Measurements from ENCODE around the gene SFXN3.

DNA sequence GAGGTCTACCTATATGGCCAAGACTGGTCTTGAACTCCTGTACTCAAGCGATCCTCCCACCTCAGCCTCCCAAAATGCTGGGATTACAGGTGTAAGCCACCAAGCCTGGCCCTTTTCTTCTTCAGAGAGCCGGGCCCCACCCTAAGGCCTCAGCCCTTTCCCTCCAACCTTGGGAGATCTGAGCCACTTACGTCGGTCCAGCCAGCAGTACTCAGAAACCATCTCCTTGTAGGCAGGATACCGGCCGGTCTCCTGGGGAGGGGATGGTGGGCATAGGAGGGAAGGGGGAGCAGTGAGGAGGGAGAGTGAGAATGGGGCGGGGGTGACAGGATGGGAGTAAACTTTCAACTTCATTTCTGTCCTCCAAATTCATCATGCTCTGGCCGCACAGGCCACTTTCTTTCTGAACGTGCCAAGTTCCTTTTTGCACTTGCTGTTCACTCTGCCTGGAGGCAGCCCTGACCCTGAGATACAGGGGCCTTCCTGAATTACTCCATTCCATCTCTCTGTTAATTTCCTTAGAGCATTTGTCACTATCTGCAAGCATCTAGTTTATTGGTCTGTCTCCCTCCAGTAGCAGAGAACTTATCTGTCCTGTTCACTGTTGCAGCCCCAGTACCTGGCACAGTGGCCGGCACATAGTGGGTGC lies 10.5 kb upstream of the SFXN3 start:
- TF ChIP-seq, protein P1, sequence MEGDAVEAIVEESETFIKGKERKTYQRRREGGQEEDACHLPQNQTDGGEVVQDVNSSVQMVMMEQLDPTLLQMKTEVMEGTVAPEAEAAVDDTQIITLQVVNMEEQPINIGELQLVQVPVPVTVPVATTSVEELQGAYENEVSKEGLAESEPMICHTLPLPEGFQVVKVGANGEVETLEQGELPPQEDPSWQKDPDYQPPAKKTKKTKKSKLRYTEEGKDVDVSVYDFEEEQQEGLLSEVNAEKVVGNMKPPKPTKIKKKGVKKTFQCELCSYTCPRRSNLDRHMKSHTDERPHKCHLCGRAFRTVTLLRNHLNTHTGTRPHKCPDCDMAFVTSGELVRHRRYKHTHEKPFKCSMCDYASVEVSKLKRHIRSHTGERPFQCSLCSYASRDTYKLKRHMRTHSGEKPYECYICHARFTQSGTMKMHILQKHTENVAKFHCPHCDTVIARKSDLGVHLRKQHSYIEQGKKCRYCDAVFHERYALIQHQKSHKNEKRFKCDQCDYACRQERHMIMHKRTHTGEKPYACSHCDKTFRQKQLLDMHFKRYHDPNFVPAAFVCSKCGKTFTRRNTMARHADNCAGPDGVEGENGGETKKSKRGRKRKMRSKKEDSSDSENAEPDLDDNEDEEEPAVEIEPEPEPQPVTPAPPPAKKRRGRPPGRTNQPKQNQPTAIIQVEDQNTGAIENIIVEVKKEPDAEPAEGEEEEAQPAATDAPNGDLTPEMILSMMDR (IDR thresholded peaks at IDR 0.05) = no peak
- no peak for TF ChIP-seq EP300 (IDR thresholded peaks at IDR 0.05)
- no peak for TF ChIP-seq POLR2A (IDR thresholded peaks at IDR 0.05)
- TF ChIP-seq POLR2AphosphoS5 (IDR thresholded peaks at IDR 0.05) = no peak

Data from upper lobe of left lung (tissue), 4 donors.